GM19395 (cell line): Measurements from ENCODE around the gene PTP4A1.
"Not testable (repeated sequence)": the region's sequence is repeated elsewhere in the genome, so short reads cannot be mapped to it uniquely, and the experiment has no call there.

Experiments used
- ATAC-seq: cut with Tn5 transposase; IDR thresholded peaks from one replicate; pipeline ENCODE4 v1.9.1; 2021; ENCODE audit warnings: mild to moderate bottlenecking, moderate library complexity; ENCODE audit not compliant: unreplicated experiment

Gene PTP4A1

GRCh38 chr6:63581355-63582013 is 9.2 kb downstream of the PTP4A1 start:
- no peak for ATAC-seq

- no peak for ATAC-seq
Measured at GRCh38 chr6:63582579-63583231, 10.4 kb downstream of the PTP4A1 start.

GRCh38 chr6:63584125-63584514 is 11.8 kb downstream of the PTP4A1 start:
- ATAC-seq, result no peak

- ATAC-seq, result no peak
Measured at GRCh38 chr6:63584566-63584965, 12.3 kb downstream of the PTP4A1 start.

- ATAC-seq, result not testable (repeated sequence)
Measured at GRCh38 chr6:63585652-63586051, 13.4 kb downstream of the PTP4A1 start.

- ATAC-seq, result no peak
Measured at GRCh38 chr6:63589952-63590411, 17.7 kb downstream of the PTP4A1 start.

GRCh38 chr6:63592886-63593285 is 20.6 kb downstream of the PTP4A1 start:
- no peak for ATAC-seq

- ATAC-seq, result peak; percentile 1
Measured at GRCh38 chr6:63597141-63598048, 25.1 kb downstream of the PTP4A1 start.

- peak; percentile 99 for ATAC-seq
Measured at GRCh38 chr6:63598049-63599036, 26.1 kb downstream of the PTP4A1 start.

GRCh38 chr6:63599243-63599642 is 27.0 kb downstream of the PTP4A1 start:
- ATAC-seq, result no peak

- ATAC-seq, result no peak
Measured at GRCh38 chr6:63600136-63600535, 27.9 kb downstream of the PTP4A1 start.

GRCh38 chr6:63609231-63609630 is 37.0 kb downstream of the PTP4A1 start:
- ATAC-seq, result no peak

- no peak for ATAC-seq
Measured at GRCh38 chr6:63610944-63611343, 38.7 kb downstream of the PTP4A1 start.

GRCh38 chr6:63611560-63611959 is 39.3 kb downstream of the PTP4A1 start:
- ATAC-seq, result no peak

GRCh38 chr6:63615590-63615989 is 43.3 kb downstream of the PTP4A1 start:
- ATAC-seq, result no peak
